Measurements from ENCODE around the gene CASP1.

The CASP1 gene

DNA sequence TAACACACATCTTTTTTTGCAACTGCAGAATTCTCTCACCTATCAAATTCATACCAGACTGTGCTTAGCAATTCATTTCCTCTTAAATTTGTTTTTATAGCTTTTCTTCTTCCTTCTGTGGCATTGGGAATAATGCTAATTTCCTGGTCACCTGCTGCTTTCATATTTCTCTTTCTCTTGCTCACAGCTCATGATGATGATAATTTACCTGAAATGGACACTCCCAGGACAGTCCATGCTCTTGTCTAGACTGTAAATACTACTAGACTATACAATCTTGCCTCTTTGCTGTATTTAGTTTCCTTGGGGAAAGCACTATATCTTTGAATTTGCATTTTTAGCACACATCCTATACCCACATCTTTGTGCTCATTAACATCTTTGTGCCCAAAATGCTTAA is 27.5 kb downstream of the CASP1 start (continued):
- TF ChIP-seq, protein P1, sequence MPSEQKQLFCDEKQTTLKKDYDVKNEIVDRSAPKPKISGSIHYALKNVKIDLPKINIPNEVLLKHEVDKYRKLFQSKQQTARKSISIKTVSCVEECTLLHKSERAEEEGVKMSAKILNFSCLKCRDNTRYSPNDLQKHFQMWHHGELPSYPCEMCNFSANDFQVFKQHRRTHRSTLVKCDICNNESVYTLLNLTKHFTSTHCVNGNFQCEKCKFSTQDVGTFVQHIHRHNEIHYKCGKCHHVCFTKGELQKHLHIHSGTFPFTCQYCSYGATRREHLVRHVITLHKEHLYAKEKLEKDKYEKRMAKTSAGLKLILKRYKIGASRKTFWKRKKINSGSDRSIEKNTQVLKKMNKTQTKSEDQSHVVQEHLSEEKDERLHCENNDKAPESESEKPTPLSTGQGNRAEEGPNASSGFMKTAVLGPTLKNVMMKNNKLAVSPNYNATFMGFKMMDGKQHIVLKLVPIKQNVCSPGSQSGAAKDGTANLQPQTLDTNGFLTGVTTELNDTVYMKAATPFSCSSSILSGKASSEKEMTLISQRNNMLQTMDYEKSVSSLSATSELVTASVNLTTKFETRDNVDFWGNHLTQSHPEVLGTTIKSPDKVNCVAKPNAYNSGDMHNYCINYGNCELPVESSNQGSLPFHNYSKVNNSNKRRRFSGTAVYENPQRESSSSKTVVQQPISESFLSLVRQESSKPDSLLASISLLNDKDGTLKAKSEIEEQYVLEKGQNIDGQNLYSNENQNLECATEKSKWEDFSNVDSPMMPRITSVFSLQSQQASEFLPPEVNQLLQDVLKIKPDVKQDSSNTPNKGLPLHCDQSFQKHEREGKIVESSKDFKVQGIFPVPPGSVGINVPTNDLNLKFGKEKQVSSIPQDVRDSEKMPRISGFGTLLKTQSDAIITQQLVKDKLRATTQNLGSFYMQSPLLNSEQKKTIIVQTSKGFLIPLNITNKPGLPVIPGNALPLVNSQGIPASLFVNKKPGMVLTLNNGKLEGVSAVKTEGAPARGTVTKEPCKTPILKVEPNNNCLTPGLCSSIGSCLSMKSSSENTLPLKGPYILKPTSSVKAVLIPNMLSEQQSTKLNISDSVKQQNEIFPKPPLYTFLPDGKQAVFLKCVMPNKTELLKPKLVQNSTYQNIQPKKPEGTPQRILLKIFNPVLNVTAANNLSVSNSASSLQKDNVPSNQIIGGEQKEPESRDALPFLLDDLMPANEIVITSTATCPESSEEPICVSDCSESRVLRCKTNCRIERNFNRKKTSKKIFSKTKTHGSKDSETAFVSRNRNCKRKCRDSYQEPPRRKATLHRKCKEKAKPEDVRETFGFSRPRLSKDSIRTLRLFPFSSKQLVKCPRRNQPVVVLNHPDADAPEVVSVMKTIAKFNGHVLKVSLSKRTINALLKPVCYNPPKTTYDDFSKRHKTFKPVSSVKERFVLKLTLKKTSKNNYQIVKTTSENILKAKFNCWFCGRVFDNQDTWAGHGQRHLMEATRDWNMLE (tag by site-specific recombination; conservative IDR thresholded peaks at IDR 0.05; ENCODE audit: low read depth): no peak
- TF ChIP-seq ZFP69B (tag by site-specific recombination; IDR thresholded peaks at IDR 0.05) (no peak), ZNF768 (tag by site-specific recombination; IDR thresholded peaks at IDR 0.05) (no peak)
- TF ChIP-seq, protein P2, sequence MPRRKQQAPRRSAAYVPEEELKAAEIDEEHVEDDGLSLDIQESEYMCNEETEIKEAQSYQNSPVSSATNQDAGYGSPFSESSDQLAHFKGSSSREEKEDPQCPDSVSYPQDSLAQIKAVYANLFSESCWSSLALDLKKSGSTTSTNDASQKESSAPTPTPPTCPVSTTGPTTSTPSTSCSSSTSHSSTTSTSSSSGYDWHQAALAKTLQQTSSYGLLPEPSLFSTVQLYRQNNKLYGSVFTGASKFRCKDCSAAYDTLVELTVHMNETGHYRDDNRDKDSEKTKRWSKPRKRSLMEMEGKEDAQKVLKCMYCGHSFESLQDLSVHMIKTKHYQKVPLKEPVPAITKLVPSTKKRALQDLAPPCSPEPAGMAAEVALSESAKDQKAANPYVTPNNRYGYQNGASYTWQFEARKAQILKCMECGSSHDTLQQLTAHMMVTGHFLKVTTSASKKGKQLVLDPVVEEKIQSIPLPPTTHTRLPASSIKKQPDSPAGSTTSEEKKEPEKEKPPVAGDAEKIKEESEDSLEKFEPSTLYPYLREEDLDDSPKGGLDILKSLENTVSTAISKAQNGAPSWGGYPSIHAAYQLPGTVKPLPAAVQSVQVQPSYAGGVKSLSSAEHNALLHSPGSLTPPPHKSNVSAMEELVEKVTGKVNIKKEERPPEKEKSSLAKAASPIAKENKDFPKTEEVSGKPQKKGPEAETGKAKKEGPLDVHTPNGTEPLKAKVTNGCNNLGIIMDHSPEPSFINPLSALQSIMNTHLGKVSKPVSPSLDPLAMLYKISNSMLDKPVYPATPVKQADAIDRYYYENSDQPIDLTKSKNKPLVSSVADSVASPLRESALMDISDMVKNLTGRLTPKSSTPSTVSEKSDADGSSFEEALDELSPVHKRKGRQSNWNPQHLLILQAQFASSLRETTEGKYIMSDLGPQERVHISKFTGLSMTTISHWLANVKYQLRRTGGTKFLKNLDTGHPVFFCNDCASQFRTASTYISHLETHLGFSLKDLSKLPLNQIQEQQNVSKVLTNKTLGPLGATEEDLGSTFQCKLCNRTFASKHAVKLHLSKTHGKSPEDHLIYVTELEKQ (tag by site-specific recombination; IDR thresholded peaks at IDR 0.05; ENCODE audit: borderline replicate concordance): no peak
- TF ChIP-seq, protein P3, sequence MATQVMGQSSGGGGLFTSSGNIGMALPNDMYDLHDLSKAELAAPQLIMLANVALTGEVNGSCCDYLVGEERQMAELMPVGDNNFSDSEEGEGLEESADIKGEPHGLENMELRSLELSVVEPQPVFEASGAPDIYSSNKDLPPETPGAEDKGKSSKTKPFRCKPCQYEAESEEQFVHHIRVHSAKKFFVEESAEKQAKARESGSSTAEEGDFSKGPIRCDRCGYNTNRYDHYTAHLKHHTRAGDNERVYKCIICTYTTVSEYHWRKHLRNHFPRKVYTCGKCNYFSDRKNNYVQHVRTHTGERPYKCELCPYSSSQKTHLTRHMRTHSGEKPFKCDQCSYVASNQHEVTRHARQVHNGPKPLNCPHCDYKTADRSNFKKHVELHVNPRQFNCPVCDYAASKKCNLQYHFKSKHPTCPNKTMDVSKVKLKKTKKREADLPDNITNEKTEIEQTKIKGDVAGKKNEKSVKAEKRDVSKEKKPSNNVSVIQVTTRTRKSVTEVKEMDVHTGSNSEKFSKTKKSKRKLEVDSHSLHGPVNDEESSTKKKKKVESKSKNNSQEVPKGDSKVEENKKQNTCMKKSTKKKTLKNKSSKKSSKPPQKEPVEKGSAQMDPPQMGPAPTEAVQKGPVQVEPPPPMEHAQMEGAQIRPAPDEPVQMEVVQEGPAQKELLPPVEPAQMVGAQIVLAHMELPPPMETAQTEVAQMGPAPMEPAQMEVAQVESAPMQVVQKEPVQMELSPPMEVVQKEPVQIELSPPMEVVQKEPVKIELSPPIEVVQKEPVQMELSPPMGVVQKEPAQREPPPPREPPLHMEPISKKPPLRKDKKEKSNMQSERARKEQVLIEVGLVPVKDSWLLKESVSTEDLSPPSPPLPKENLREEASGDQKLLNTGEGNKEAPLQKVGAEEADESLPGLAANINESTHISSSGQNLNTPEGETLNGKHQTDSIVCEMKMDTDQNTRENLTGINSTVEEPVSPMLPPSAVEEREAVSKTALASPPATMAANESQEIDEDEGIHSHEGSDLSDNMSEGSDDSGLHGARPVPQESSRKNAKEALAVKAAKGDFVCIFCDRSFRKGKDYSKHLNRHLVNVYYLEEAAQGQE (tag by site-specific recombination; IDR thresholded peaks at IDR 0.05): no peak

DNA sequence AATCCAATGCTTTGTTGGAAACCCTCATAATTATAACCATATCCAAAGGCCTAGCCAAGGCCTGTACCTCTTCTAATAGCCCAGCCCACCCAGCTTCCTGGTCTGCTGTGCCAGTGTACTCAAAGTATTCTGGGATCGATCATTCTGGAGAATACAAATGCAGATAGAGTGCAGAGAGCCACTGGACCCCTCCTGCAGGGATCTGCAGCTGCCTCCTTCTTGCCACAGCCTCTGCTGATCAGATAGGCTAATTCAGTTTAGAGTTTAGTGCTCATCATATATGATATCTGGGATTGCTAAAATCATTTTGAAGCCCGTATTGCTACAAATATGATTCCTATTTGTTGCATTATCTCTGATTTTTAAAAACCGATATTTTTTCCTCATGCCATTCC is 29.5 kb downstream of the CASP1 start:
- H3K27ac ChIP-seq (ENCODE audit: extremely low read depth, low read depth, low read length): no peak overlapping the region
- TF ChIP-seq, protein P4, sequence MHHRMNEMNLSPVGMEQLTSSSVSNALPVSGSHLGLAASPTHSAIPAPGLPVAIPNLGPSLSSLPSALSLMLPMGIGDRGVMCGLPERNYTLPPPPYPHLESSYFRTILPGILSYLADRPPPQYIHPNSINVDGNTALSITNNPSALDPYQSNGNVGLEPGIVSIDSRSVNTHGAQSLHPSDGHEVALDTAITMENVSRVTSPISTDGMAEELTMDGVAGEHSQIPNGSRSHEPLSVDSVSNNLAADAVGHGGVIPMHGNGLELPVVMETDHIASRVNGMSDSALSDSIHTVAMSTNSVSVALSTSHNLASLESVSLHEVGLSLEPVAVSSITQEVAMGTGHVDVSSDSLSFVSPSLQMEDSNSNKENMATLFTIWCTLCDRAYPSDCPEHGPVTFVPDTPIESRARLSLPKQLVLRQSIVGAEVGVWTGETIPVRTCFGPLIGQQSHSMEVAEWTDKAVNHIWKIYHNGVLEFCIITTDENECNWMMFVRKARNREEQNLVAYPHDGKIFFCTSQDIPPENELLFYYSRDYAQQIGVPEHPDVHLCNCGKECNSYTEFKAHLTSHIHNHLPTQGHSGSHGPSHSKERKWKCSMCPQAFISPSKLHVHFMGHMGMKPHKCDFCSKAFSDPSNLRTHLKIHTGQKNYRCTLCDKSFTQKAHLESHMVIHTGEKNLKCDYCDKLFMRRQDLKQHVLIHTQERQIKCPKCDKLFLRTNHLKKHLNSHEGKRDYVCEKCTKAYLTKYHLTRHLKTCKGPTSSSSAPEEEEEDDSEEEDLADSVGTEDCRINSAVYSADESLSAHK (tag by site-specific recombination; IDR thresholded peaks at IDR 0.05): no peak
- TF ChIP-seq ZNF140 (tag by site-specific recombination; IDR thresholded peaks at IDR 0.05): no peak
- CTCF ChIA-PET: interaction anchor here (1.5 kb wide), 1 partner anchor 8 kb away, joined by 3 read pairs; no protein-coding TSS in a partner anchor

DNA sequence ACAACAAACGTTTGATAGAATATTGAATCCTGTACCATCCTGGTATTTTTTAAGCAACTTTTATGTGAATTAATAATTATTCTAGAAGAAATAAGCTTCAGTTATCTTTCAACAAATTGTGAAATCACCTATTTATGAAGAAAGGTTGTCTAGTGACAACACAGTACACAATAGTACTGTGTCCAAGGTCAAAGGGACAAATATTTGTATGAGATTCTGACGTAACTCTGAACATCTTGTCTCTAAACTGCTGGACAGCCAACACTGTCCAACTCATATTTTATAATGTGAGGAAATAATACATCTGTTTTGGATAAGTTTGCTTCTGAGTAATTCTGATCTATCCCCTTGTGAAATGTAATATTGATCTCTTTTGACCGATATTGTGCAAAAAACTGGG is 30.9 kb downstream of the CASP1 start:
- Histone ChIP-seq H3K4me3 (ENCODE audit: low read depth, low read length) (no peak overlapping the region), H3K36me3 (ENCODE audit: control insufficient read depth in 2 of 2, insufficient read depth in 1 of 2, low read length in 2 of 2) (no peaks in the 10 kb centered on the region), H3K9me3 (ENCODE audit: control insufficient read depth, insufficient read depth, low read depth, low read length) (no peaks in the 10 kb centered on the region), H3K27ac (ENCODE audit: extremely low read depth, low read depth, low read length) (no peak overlapping the region), H3K4me1 (ENCODE audit: control insufficient read depth, insufficient read depth, low read length) (no peaks in the 10 kb centered on the region)
- POLR2A ChIA-PET: no interaction called here
- CTCF ChIA-PET: no interaction called here
- TF ChIP-seq ZNF16 (tag by site-specific recombination; IDR thresholded peaks at IDR 0.05; ENCODE audit: low read depth): no peak
- no peak for TF ChIP-seq ZNF292 (tag by site-specific recombination; IDR thresholded peaks at IDR 0.05; ENCODE audit: borderline replicate concordance, low read depth)
- TF ChIP-seq, protein P5, sequence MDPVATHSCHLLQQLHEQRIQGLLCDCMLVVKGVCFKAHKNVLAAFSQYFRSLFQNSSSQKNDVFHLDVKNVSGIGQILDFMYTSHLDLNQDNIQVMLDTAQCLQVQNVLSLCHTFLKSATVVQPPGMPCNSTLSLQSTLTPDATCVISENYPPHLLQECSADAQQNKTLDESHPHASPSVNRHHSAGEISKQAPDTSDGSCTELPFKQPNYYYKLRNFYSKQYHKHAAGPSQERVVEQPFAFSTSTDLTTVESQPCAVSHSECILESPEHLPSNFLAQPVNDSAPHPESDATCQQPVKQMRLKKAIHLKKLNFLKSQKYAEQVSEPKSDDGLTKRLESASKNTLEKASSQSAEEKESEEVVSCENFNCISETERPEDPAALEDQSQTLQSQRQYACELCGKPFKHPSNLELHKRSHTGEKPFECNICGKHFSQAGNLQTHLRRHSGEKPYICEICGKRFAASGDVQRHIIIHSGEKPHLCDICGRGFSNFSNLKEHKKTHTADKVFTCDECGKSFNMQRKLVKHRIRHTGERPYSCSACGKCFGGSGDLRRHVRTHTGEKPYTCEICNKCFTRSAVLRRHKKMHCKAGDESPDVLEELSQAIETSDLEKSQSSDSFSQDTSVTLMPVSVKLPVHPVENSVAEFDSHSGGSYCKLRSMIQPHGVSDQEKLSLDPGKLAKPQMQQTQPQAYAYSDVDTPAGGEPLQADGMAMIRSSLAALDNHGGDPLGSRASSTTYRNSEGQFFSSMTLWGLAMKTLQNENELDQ (tag by site-specific recombination; IDR thresholded peaks at IDR 0.05; ENCODE audit: low read depth): no peak
- TF ChIP-seq ZNF596 (tag by site-specific recombination; IDR thresholded peaks at IDR 0.05): no peak
- TF ChIP-seq, protein P6, sequence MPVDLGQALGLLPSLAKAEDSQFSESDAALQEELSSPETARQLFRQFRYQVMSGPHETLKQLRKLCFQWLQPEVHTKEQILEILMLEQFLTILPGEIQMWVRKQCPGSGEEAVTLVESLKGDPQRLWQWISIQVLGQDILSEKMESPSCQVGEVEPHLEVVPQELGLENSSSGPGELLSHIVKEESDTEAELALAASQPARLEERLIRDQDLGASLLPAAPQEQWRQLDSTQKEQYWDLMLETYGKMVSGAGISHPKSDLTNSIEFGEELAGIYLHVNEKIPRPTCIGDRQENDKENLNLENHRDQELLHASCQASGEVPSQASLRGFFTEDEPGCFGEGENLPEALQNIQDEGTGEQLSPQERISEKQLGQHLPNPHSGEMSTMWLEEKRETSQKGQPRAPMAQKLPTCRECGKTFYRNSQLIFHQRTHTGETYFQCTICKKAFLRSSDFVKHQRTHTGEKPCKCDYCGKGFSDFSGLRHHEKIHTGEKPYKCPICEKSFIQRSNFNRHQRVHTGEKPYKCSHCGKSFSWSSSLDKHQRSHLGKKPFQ (tag by site-specific recombination; IDR thresholded peaks at IDR 0.05): no peak

More for the DNA sequence above, 29.5 kb downstream of the CASP1 start:
- POLR2A ChIA-PET: no interaction called here
- Histone ChIP-seq H3K9me3 (ENCODE audit: control insufficient read depth, insufficient read depth, low read depth, low read length) (no peaks in the 10 kb centered on the region), H3K36me3 (ENCODE audit: control insufficient read depth in 2 of 2, insufficient read depth in 1 of 2, low read length in 2 of 2) (no peaks in the 10 kb centered on the region), H3K4me1 (ENCODE audit: control insufficient read depth, insufficient read depth, low read length) (no peaks in the 10 kb centered on the region), H3K4me3 (ENCODE audit: low read depth, low read length) (no peak overlapping the region)

Measured in HEK293 (cell line).